ENCODE measurements around the gene PLA2G2F. TPM values are rescaled to one million over a fixed set of nuclear protein-coding genes. Genes with fewer than 3 reads are reported as not detected.

Gene PLA2G2F
- total RNA-seq, 6 experiments from 2014 or later, result not detected

- no peak for DNase-seq
- Mint-ChIP-seq H3K9me3 (no peaks in the 10 kb centered on the region), H3K27ac (no peak overlapping the region), H3K4me1 (ENCODE audit: low read depth) (no peaks in the 10 kb centered on the region), H3K27me3 (ENCODE audit: insufficient read depth) (peaks cover 42% of the 10 kb centered on the region; the same call in 1 of the 2 replicates), H3K36me3 (ENCODE audit: low read depth) (no peaks in the 10 kb centered on the region), H3K4me3 (no peak overlapping the region)
- TF ChIP-seq CTCF (IDR thresholded peaks at IDR 0.05), result no peak
Observed at GRCh38 chr1:20139776-20140612, 871 bp downstream of the PLA2G2F start.

GRCh38 chr1:20141001-20141400 lies 1.9 kb downstream of the PLA2G2F start:
- DNase-seq, result no peak
- Mint-ChIP-seq H3K27ac (no peak overlapping the region), H3K27me3 (ENCODE audit: insufficient read depth) (peaks cover 45% of the 10 kb centered on the region), H3K36me3 (ENCODE audit: low read depth) (no peaks in the 10 kb centered on the region), H3K4me1 (ENCODE audit: low read depth) (no peaks in the 10 kb centered on the region), H3K9me3 (no peaks in the 10 kb centered on the region), H3K4me3 (no peak overlapping the region)
- TF ChIP-seq CTCF (IDR thresholded peaks at IDR 0.05), result no peak

- no peak overlapping the region for H3K27ac Mint-ChIP-seq
- H3K36me3 Mint-ChIP-seq (ENCODE audit: low read depth), result no peaks in the 10 kb centered on the region
- peaks cover 43% of the 10 kb centered on the region for H3K27me3 Mint-ChIP-seq (ENCODE audit: insufficient read depth)
- no peak for TF ChIP-seq CTCF (IDR thresholded peaks at IDR 0.05)
- no peak for DNase-seq
- H3K4me3 Mint-ChIP-seq, result no peak overlapping the region
- H3K4me1 Mint-ChIP-seq (ENCODE audit: low read depth), result no peaks in the 10 kb centered on the region
- no peaks in the 10 kb centered on the region for H3K9me3 Mint-ChIP-seq
Observed at GRCh38 chr1:20141466-20141865, 2.3 kb downstream of the PLA2G2F start.

- no peak for TF ChIP-seq CTCF (IDR thresholded peaks at IDR 0.05)
- Mint-ChIP-seq H3K27ac (no peak overlapping the region), H3K36me3 (ENCODE audit: low read depth) (no peaks in the 10 kb centered on the region), H3K27me3 (ENCODE audit: insufficient read depth) (peaks cover 43% of the 10 kb centered on the region), H3K4me1 (ENCODE audit: low read depth) (no peaks in the 10 kb centered on the region), H3K4me3 (no peak overlapping the region), H3K9me3 (no peaks in the 10 kb centered on the region)
- no peak for DNase-seq
Observed at GRCh38 chr1:20142001-20142710, 3.0 kb downstream of the PLA2G2F start.

GRCh38 chr1:20143318-20143717 lies 4.2 kb downstream of the PLA2G2F start:
- Mint-ChIP-seq H3K36me3 (ENCODE audit: low read depth) (no peaks in the 10 kb centered on the region), H3K4me3 (no peak overlapping the region), H3K9me3 (no peaks in the 10 kb centered on the region), H3K27ac (no peak overlapping the region), H3K27me3 (ENCODE audit: insufficient read depth) (peaks cover 38% of the 10 kb centered on the region), H3K4me1 (ENCODE audit: low read depth) (no peaks in the 10 kb centered on the region)
- no peak for TF ChIP-seq CTCF (IDR thresholded peaks at IDR 0.05)
- DNase-seq, result no peak
